Natural killer cell (primary cell): Measurements from ENCODE around the gene NEURL1B. TPM values are rescaled to one million over a fixed set of nuclear protein-coding genes. Genes with fewer than 3 reads are reported as not detected.

Source experiments
- ATAC-seq, 3 donors: fragments of 150-1000 bp in 2 of 3; fragments of 200-7000 bp in 1 of 3; cut with Tn5 transposase; 1 replicate in 1 of 3; 2 replicates in 2 of 3; pipeline ENCODE4 v1.10.0; 2021; ENCODE audit warnings: mild to moderate bottlenecking in 2 of 3, moderate library complexity in 2 of 3
- DNase-seq, 2 donors: peaks; one replicate each; pipeline versions ENCODE4 v3.0.0 to v3.0.0-alpha.2; 2013 to 2021; ENCODE audit warnings: mixed read lengths in 1 of 2
- H3K27ac ChIP-seq: one replicate; pipeline ENCODE4 v1.5.1; 2013; ENCODE audit warnings: mild to moderate bottlenecking, low read length
- H3K27me3 ChIP-seq: one replicate; pipeline ENCODE4 v1.6.1; 2013; ENCODE audit warnings: low read length; ENCODE audit not compliant: control insufficient read depth, insufficient read depth
- H3K36me3 ChIP-seq: one replicate; pipeline ENCODE4 v1.6.1; 2013; ENCODE audit warnings: low read length; ENCODE audit not compliant: control insufficient read depth, insufficient read depth
- H3K4me1 ChIP-seq: one replicate; pipeline ENCODE4 v1.6.1; 2013; ENCODE audit warnings: low read length; ENCODE audit not compliant: control insufficient read depth, insufficient read depth
- H3K4me3 ChIP-seq: one replicate; pipeline ENCODE4 v1.5.1; 2013; ENCODE audit warnings: low read length
- H3K9me3 ChIP-seq: one replicate; pipeline ENCODE4 v1.6.1; 2013; ENCODE audit warnings: low read length; ENCODE audit not compliant: control insufficient read depth, insufficient read depth
- H3K27ac Mint-ChIP-seq, 2 donors: one replicate each; pipeline ENCODE4 v1.8.0; 2022; ENCODE audit warnings: mild to moderate bottlenecking in 2 of 2, mixed read lengths in 2 of 2, moderate library complexity in 1 of 2
- H3K27me3 Mint-ChIP-seq, 2 donors: one replicate each; pipeline ENCODE4 v1.8.0; 2022; ENCODE audit warnings: low read depth in 2 of 2, mixed read lengths in 2 of 2
- H3K36me3 Mint-ChIP-seq: one replicate; pipeline ENCODE4 v1.8.0; 2022; ENCODE audit warnings: mixed read lengths
- H3K4me1 Mint-ChIP-seq, 2 donors: one replicate each; pipeline ENCODE4 v1.8.0; 2022; ENCODE audit warnings: mixed read lengths in 2 of 2
- H3K4me3 Mint-ChIP-seq: one replicate; pipeline ENCODE4 v1.8.0; 2022; ENCODE audit warnings: mild to moderate bottlenecking, moderate library complexity, mixed read lengths
- H3K9me3 Mint-ChIP-seq, 2 donors: one replicate each; pipeline ENCODE4 v1.8.0; 2022; ENCODE audit warnings: mixed read lengths in 2 of 2
- WGBS: methylation state at CpG from one replicate; pipeline ENCODE4 v1.1.7; 2013; ENCODE audit warnings: missing lambda C conversion rate; ENCODE audit not compliant: insufficient coverage; 5-methylcytosine and 5-hydroxymethylcytosine counted together
- intact Hi-C: fragments of 100-400 bp; cut with micrococcal nuclease; formaldehyde crosslinking; loops from one replicate; pipeline ENCODE4 v1.14.2; 2022
- total RNA-seq, 4 donors: library from RNA; stranded (reverse); fragments of 120-200 nt in 1 of 4; gene quantifications; one replicate each; pipeline versions ENCODE4 v1.2.3 to v1.2.4, GENCODE V29; 2013 to 2022
- TF ChIP-seq, protein P1 (sequence below): fragments of 200-600 bp; IDR thresholded peaks from one replicate; pipeline ENCODE4 v1.8.0; 2022; ENCODE audit warnings: antibody characterized with exemption

NEURL1B gene
- total RNA-seq, 3 donors from 2014 or later (not counting 1 experiment from before 2014, with no cell fraction given): 0.28 to 0.54 (median 0.45) TPM

DNA sequence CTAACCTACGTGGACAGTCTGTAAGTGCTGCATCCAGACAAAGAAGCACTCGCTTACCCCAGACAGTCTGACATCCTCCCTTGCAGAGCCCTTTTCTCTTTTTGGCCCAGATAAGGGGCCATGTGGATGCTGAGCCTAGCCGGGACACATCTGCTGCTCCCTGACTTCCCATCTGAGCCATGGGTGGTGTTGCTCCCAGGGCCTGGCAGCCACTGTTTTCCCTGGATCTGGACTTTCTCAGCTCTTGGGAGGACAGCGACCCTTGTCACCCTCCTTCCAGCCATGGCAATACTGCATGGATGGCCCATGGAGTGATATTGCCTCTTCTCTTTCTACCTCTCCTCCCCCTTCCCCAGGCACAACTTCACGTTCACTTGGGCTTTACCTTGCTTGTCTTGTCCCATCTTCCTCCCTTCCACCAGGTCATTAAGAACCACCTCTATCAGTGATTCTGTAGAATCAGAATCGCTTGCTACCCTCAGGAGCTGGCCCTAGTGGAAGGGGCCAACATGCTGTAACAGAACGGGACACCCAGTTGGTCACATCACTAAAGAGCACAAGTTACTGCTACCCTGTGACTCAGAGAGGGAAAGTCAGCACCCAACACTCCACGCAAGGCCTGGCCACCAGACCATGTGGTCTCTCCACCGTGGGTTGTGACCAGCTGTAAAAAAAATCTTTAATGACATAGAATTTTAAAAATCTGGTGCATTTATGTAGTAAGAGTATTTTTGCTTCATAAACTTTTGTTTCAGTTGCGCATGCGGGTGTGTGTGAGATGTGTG, 4.4 kb downstream of the NEURL1B start:
- Mint-ChIP-seq H3K27me3 (peaks cover 0 to 8% of the 10 kb centered on the region in 2 donors), H3K4me1 (peaks cover 3 to 7% of the 10 kb centered on the region in 2 donors), H3K9me3 (no peaks in the 10 kb centered on the region), H3K27ac (no peak overlapping the region), H3K36me3 (no peaks in the 10 kb centered on the region), H3K4me3 (no peak overlapping the region)
- Histone ChIP-seq H3K36me3 (no peaks in the 10 kb centered on the region), H3K9me3 (no peaks in the 10 kb centered on the region), H3K27me3 (peaks cover 4% of the 10 kb centered on the region), H3K4me3 (no peak overlapping the region), H3K4me1 (peaks cover 12% of the 10 kb centered on the region), H3K27ac (no peak overlapping the region)
- TF ChIP-seq, protein P1, sequence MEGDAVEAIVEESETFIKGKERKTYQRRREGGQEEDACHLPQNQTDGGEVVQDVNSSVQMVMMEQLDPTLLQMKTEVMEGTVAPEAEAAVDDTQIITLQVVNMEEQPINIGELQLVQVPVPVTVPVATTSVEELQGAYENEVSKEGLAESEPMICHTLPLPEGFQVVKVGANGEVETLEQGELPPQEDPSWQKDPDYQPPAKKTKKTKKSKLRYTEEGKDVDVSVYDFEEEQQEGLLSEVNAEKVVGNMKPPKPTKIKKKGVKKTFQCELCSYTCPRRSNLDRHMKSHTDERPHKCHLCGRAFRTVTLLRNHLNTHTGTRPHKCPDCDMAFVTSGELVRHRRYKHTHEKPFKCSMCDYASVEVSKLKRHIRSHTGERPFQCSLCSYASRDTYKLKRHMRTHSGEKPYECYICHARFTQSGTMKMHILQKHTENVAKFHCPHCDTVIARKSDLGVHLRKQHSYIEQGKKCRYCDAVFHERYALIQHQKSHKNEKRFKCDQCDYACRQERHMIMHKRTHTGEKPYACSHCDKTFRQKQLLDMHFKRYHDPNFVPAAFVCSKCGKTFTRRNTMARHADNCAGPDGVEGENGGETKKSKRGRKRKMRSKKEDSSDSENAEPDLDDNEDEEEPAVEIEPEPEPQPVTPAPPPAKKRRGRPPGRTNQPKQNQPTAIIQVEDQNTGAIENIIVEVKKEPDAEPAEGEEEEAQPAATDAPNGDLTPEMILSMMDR: no peak
- DNase-seq (no peak), ATAC-seq (no peak)
- intact Hi-C loops: no loop called here
- WGBS: 91% methylated on average over 11 of the region's 11 CpGs

DNA sequence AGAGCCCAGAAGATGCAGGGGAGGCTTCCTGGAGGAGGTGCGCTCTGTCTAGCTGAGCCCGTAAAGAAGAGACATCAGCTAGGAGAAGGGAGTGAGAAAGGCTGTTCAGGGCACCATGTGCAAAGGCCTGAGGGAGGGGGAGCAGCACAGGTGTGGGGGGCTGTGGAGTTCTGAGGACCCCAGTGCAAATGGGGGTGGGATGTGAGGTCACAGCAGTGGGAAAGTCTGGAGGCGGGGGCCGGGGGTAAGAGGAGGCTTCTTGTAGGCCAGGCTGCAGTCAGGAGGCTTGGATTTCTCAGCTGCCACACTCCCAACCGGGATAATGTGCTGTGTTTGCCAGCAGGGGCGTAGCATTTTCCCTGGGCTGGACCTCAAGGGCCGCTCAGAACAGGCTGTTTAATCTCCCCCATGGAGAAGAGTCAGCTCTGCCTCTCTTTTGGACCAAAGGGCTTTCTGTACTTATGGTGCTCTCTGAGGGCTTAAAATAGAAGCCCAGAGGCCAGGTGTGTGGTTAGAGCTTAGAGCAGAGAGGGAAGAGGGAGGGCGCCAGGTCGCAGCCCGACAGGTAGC, 5.7 kb downstream of the NEURL1B start:
- Histone ChIP-seq H3K4me3 (no peak overlapping the region), H3K27ac (no peak overlapping the region), H3K9me3 (no peaks in the 10 kb centered on the region), H3K27me3 (no peaks in the 10 kb centered on the region), H3K4me1 (peaks cover 3% of the 10 kb centered on the region), H3K36me3 (no peaks in the 10 kb centered on the region)
- Mint-ChIP-seq H3K27ac (no peak overlapping the region), H3K9me3 (no peaks in the 10 kb centered on the region), H3K27me3 (peaks cover 0 to 7% of the 10 kb centered on the region in 2 donors), H3K36me3 (no peaks in the 10 kb centered on the region), H3K4me3 (no peak overlapping the region), H3K4me1 (peaks cover 0 to 3% of the 10 kb centered on the region in 2 donors)
- intact Hi-C loops: no loop called here
- 93% methylated on average over 10 of the region's 10 CpGs for WGBS
- TF ChIP-seq, protein P1: no peak
- DNase-seq: no peak
- ATAC-seq: no peak

DNA sequence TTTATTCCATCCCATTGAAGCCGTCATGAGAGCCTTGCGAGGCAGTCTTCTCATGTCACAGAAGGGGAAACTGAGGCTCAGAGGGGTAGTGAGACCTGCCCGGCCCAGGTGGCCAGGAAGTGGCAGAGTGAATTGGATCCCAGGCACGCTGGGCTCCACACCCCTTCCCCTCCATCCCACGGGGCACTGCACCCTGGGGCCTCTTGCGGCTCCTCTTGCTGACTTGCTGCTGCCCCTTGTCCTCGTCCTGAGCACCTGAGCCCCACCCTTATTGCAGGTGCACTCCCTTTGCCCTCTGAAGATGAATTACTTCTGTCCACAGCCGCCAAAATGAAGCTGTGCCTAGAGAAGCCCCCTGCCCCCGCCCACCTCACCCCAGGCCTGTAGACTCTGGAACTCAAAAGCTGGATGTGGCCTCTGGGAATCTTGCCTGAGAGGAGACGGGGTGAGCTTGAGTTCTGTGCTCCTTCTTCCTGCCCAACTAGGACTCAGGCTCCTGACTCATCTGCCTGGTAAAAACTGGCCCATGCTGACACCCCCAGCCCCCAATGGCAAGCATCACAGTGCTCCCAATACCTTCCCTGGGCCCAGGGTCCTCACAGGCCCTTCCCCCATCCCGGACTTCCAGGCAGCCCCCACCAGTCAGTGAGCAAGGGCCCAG, 6.4 kb downstream of the NEURL1B start:
- Mint-ChIP-seq H3K27ac (no peak overlapping the region), H3K4me1 (no peaks in the 10 kb centered on the region), H3K27me3 (peaks cover 0 to 3% of the 10 kb centered on the region in 2 donors), H3K4me3 (no peak overlapping the region), H3K36me3 (no peaks in the 10 kb centered on the region), H3K9me3 (no peaks in the 10 kb centered on the region)
- Histone ChIP-seq H3K27me3 (no peaks in the 10 kb centered on the region), H3K4me1 (no peaks in the 10 kb centered on the region), H3K9me3 (no peaks in the 10 kb centered on the region), H3K4me3 (no peak overlapping the region), H3K36me3 (no peaks in the 10 kb centered on the region), H3K27ac (no peak overlapping the region)
- intact Hi-C loops: no loop called here
- ATAC-seq (no peak), DNase-seq (no peak)
- TF ChIP-seq, protein P1: no peak
- WGBS: 83% methylated on average over 11 of the region's 11 CpGs
